ENCODE measurements around the gene PDE11A. TPM values are rescaled to one million over a fixed set of nuclear protein-coding genes. Genes with fewer than 3 reads are reported as not detected.
A peak's percentile ranks its signal among the peaks of the same experiment; 100 is the strongest.

Gene PDE11A
- total RNA-seq, 1 donor from 2014 or later, result 1.2 TPM

- DNase-seq (ENCODE audit: low read depth), result no peak
- TF ChIP-seq CTCF (conservative IDR thresholded peaks at IDR 0.05; ENCODE audit: low read depth, low read length), result peak; percentile 79
- no peak overlapping the region for H3K4me3 ChIP-seq (ENCODE audit: low read depth, low read length)
These were observed 468.1 kb downstream of the PDE11A start for GRCh38 chr2:177604271-177605065.

- no peak for TF ChIP-seq CTCF (conservative IDR thresholded peaks at IDR 0.05; ENCODE audit: low read depth, low read length)
- H3K4me3 ChIP-seq (ENCODE audit: low read depth, low read length), result no peak overlapping the region
- DNase-seq (ENCODE audit: low read depth), result no peak
These were observed 468.8 kb downstream of the PDE11A start for GRCh38 chr2:177603768-177604167.

GRCh38 chr2:177603181-177603580, 469.4 kb downstream of the PDE11A start:
- DNase-seq (ENCODE audit: low read depth), result no peak
- H3K4me3 ChIP-seq (ENCODE audit: low read depth, low read length), result no peak overlapping the region
- TF ChIP-seq CTCF (conservative IDR thresholded peaks at IDR 0.05; ENCODE audit: low read depth, low read length), result no peak

- TF ChIP-seq CTCF (conservative IDR thresholded peaks at IDR 0.05; ENCODE audit: low read depth, low read length), result no peak
- H3K4me3 ChIP-seq (ENCODE audit: low read depth, low read length), result no peak overlapping the region
- DNase-seq (ENCODE audit: low read depth), result no peak
These were observed 469.9 kb downstream of the PDE11A start for GRCh38 chr2:177602611-177603164.

- no peak overlapping the region for H3K4me3 ChIP-seq (ENCODE audit: low read depth, low read length)
- DNase-seq (ENCODE audit: low read depth), result no peak
- no peak for TF ChIP-seq CTCF (conservative IDR thresholded peaks at IDR 0.05; ENCODE audit: low read depth, low read length)
These were observed 471.7 kb downstream of the PDE11A start for GRCh38 chr2:177600917-177601316.

- TF ChIP-seq CTCF (conservative IDR thresholded peaks at IDR 0.05; ENCODE audit: low read depth, low read length), result no peak
- DNase-seq (ENCODE audit: low read depth), result no peak
- no peak overlapping the region for H3K4me3 ChIP-seq (ENCODE audit: low read depth, low read length)
These were observed 472.6 kb downstream of the PDE11A start for GRCh38 chr2:177599956-177600355.

Data from epithelial cell of proximal tubule (primary cell).